ENCODE measurements around the gene ATXN1.

Gene ATXN1

GRCh38 chr6:16723402-16723801 lies 37.9 kb downstream of the ATXN1 start:
- Histone ChIP-seq H3K4me3 (ENCODE audit: low read depth, low read length) (no peak overlapping the region), H2AFZ (no peak overlapping the region), H3K9ac (no peak overlapping the region), H3K27ac (no peak overlapping the region), H3K36me3 (ENCODE audit: control insufficient read depth, insufficient read depth, low read length) (no peaks in the 10 kb centered on the region), H3K4me2 (ENCODE audit: low read length) (no peak overlapping the region), H3K27me3 (ENCODE audit: control insufficient read depth, insufficient read depth, low read length) (no peaks in the 10 kb centered on the region), H3K9me3 (ENCODE audit: control insufficient read depth, low read length) (no peaks in the 10 kb centered on the region), H3K79me2 (peaks cover under 1% of the 10 kb centered on the region), H3K4me1 (peaks cover 18% of the 10 kb centered on the region)
- TF ChIP-seq CTCF (IDR thresholded peaks at IDR 0.05), result no peak

GRCh38 chr6:16722630-16723029 lies 38.6 kb downstream of the ATXN1 start:
- no peak for TF ChIP-seq CTCF (IDR thresholded peaks at IDR 0.05)
- Histone ChIP-seq H3K9me3 (ENCODE audit: control insufficient read depth, low read length) (no peaks in the 10 kb centered on the region), H3K79me2 (no peaks in the 10 kb centered on the region), H3K36me3 (ENCODE audit: control insufficient read depth, insufficient read depth, low read length) (no peaks in the 10 kb centered on the region), H3K4me1 (peaks cover 18% of the 10 kb centered on the region), H3K4me3 (ENCODE audit: low read depth, low read length) (no peak overlapping the region), H3K27ac (no peak overlapping the region), H2AFZ (no peak overlapping the region), H3K9ac (no peak overlapping the region), H3K4me2 (ENCODE audit: low read length) (no peak overlapping the region), H3K27me3 (ENCODE audit: control insufficient read depth, insufficient read depth, low read length) (no peaks in the 10 kb centered on the region)

- no peaks in the 10 kb centered on the region for H3K27me3 ChIP-seq (ENCODE audit: control insufficient read depth, insufficient read depth, low read length)
- no peak for TF ChIP-seq CTCF (IDR thresholded peaks at IDR 0.05)
- peaks cover 18% of the 10 kb centered on the region for H3K4me1 ChIP-seq
- H2AFZ ChIP-seq, result no peak overlapping the region
- H3K4me3 ChIP-seq (ENCODE audit: low read depth, low read length), result no peak overlapping the region
- no peak overlapping the region for H3K9ac ChIP-seq
- H3K27ac ChIP-seq, result no peak overlapping the region
- no peaks in the 10 kb centered on the region for H3K36me3 ChIP-seq (ENCODE audit: control insufficient read depth, insufficient read depth, low read length)
- H3K4me2 ChIP-seq (ENCODE audit: low read length), result no peak overlapping the region
- H3K9me3 ChIP-seq (ENCODE audit: control insufficient read depth, low read length), result no peaks in the 10 kb centered on the region
- H3K79me2 ChIP-seq, result no peaks in the 10 kb centered on the region
These were observed 39.3 kb downstream of the ATXN1 start for GRCh38 chr6:16721977-16722376.

- H3K4me2 ChIP-seq (ENCODE audit: low read length), result no peak overlapping the region
- peaks cover 18% of the 10 kb centered on the region for H3K4me1 ChIP-seq
- no peak overlapping the region for H3K27ac ChIP-seq
- no peaks in the 10 kb centered on the region for H3K36me3 ChIP-seq (ENCODE audit: control insufficient read depth, insufficient read depth, low read length)
- H3K9ac ChIP-seq, result no peak overlapping the region
- H3K9me3 ChIP-seq (ENCODE audit: control insufficient read depth, low read length), result no peaks in the 10 kb centered on the region
- no peaks in the 10 kb centered on the region for H3K79me2 ChIP-seq
- no peaks in the 10 kb centered on the region for H3K27me3 ChIP-seq (ENCODE audit: control insufficient read depth, insufficient read depth, low read length)
- TF ChIP-seq CTCF (IDR thresholded peaks at IDR 0.05), result no peak
- no peak overlapping the region for H3K4me3 ChIP-seq (ENCODE audit: low read depth, low read length)
- H2AFZ ChIP-seq, result no peak overlapping the region
These were observed 40.4 kb downstream of the ATXN1 start for GRCh38 chr6:16720861-16721260.

- no peak overlapping the region for H3K9ac ChIP-seq
- peaks cover 14% of the 10 kb centered on the region for H3K4me1 ChIP-seq
- no peak overlapping the region for H3K4me3 ChIP-seq (ENCODE audit: low read depth, low read length)
- H3K36me3 ChIP-seq (ENCODE audit: control insufficient read depth, insufficient read depth, low read length), result no peaks in the 10 kb centered on the region
- no peaks in the 10 kb centered on the region for H3K27me3 ChIP-seq (ENCODE audit: control insufficient read depth, insufficient read depth, low read length)
- no peak overlapping the region for H3K27ac ChIP-seq
- TF ChIP-seq CTCF (IDR thresholded peaks at IDR 0.05), result no peak
- H3K4me2 ChIP-seq (ENCODE audit: low read length), result no peak overlapping the region
- no peak overlapping the region for H2AFZ ChIP-seq
- H3K9me3 ChIP-seq (ENCODE audit: control insufficient read depth, low read length), result no peaks in the 10 kb centered on the region
- no peaks in the 10 kb centered on the region for H3K79me2 ChIP-seq
These were observed 41.8 kb downstream of the ATXN1 start for GRCh38 chr6:16719488-16719887.
